Heart left ventricle (tissue), 16 donors: ENCODE measurements around the gene CNTNAP4. TPM values are rescaled to one million over a fixed set of nuclear protein-coding genes. Genes with fewer than 3 reads are reported as not detected.
A peak's percentile ranks its signal among the peaks of the same experiment; 100 is the strongest.

Source experiments
- ATAC-seq, 4 donors: fragments of 200-7000 bp; cut with Tn5 transposase; one replicate each; pipeline ENCODE4 v1.9.1; 2020 to 2022; ENCODE audit warnings: moderate library complexity in 4 of 4, mild to moderate bottlenecking in 3 of 4, moderate number of reproducible peaks in 1 of 4
- DNase-seq, 5 donors: peaks; one replicate each; pipeline ENCODE4 v3.0.0-alpha.2; 2020
- H3K27ac ChIP-seq, 12 donors: fragments of 200-600 bp; sonication (generic) in 4 of 12; one replicate each; pipeline versions ENCODE4 v1.5.0 to v1.8.0; 2016 to 2022; ENCODE audit warnings: mild to moderate bottlenecking in 2 of 12
- H3K27me3 ChIP-seq, 9 donors: fragments of 200-600 bp; sonication (generic) in 2 of 9; one replicate each; pipeline versions ENCODE4 v1.5.1 to v1.8.0; 2016 to 2022; ENCODE audit warnings: mild to moderate bottlenecking in 3 of 9
- H3K36me3 ChIP-seq, 9 donors: fragments of 200-600 bp; sonication (generic) in 2 of 9; one replicate each; pipeline versions ENCODE4 v1.5.0 to v1.8.0; 2018 to 2022; ENCODE audit warnings: mild to moderate bottlenecking in 2 of 9
- H3K4me1 ChIP-seq, 12 donors: fragments of 200-600 bp; sonication (generic) in 4 of 12; one replicate each; pipeline versions ENCODE4 v1.5.0 to v1.8.0; 2016 to 2022; ENCODE audit warnings: mild to moderate bottlenecking in 3 of 12
- H3K4me3 ChIP-seq, 12 donors: fragments of 200-600 bp; sonication (generic) in 4 of 12; one replicate each; pipeline versions ENCODE4 v1.5.0 to v1.8.0; 2017 to 2022; ENCODE audit warnings: mild to moderate bottlenecking in 9 of 12, moderate library complexity in 4 of 12
- H3K9me3 ChIP-seq, 12 donors: fragments of 200-600 bp; sonication (generic) in 4 of 12; one replicate each; pipeline versions ENCODE4 v1.5.0 to v1.8.0; 2016 to 2022; ENCODE audit warnings: mild to moderate bottlenecking in 1 of 12
- CTCF ChIP-seq, 12 donors: fragments of 200-600 bp; sonication (generic) in 4 of 12; IDR thresholded peaks; one replicate each; pipeline versions ENCODE4 v1.5.0 to v1.8.0; 2018 to 2022; ENCODE audit warnings: antibody characterized with exemption in 12 of 12, mild to moderate bottlenecking in 5 of 12
- POLR2A ChIP-seq, 2 donors: fragments of 450-650 bp; IDR thresholded peaks; one replicate each; pipeline ENCODE4 v1.6.1; 2017; ENCODE audit warnings: antibody characterized with exemption in 2 of 2, mild to moderate bottlenecking in 2 of 2, moderate library complexity in 2 of 2
- WGBS, 4 donors: extraction: QIAGEN DNeasy Blood & Tissue Kit in 2 of 4; methylation state at CpG; one replicate each; pipeline versions ENCODE4 v1.1.5 to v1.1.7; 2013 to 2018; 5-methylcytosine and 5-hydroxymethylcytosine counted together
- intact Hi-C, 10 donors: fragments of 100-400 bp; cut with DNase I; formaldehyde crosslinking; loops; one replicate each; pipeline versions ENCODE4 v1.11.1 to v1.14.2; 2022
- long read RNA-seq, 3 donors: library from polyadenylated mRNA; unstranded; transcript quantifications; one replicate each; pipeline ENCODE4 v2.0.0, GENCODE V29; 2020 to 2021
- polyA plus RNA-seq, 2 donors: library from polyadenylated mRNA; stranded (reverse); fragments of 200-250 nt; gene quantifications; one replicate each; pipeline ENCODE4 v1.2.3, GENCODE V29; 2013
- total RNA-seq, 9 donors: library from RNA; depleted of rRNA in 2 of 9; stranded (reverse); fragments of >200 nt in 2 of 9; fragmentation: NEBNext Ultra II Directional in 3 of 9; extraction: Animal tissue kit (Norgen Biotek cat#: 25700) in 3 of 9; gene quantifications; one replicate each; pipeline versions ENCODE4 v1.1.0 to v1.2.4, GENCODE V29; 2016 to 2023
- donor health status: ischemic (EF 13 %, LVEDD 7.1; RV severe dilation, severe dysfunction).
- donor health status: healthy with polysubstance abuse.
- donor health status: DM: no; HTN: yes; CAD: no.
- donor health status: DM: no; HTN: no; CAD: no.
- donor health status: ischemic (EF 25% LVEDD 6.9; RV normal size, moderate dysfunction).
- donor health status: ischemic (EF 25% LVEDD 5.7; RV mildly dilated, moderate dysfunction).
- donor health status: healthy.
- donor health status: DM: yes; HTN: yes; CAD: no.
- donor health status: ischemic (EF 35%, LVEDD 5.7; RV mildly dilated, moderate dysfunction).
- donor health status: nonischemic (EF 11% LVEDD 7.7; RV severe dilation, severe dysfunction).
- donor health status: DM: yes; HTN: yes; CAD: no.
- donor health status: PGD.
- donor health status: ischemic (EF 29% LVEDD 5.4; RV normal size, mild dysfunction).
- donor health status: nonischemic (EF 23%, LVEDD 6.1; RV moderate dilation, normal function).

CNTNAP4 gene
- total RNA-seq (not detected), polyA plus RNA-seq (not detected)
- long read RNA-seq, donor 1, result 0 reads
- long read RNA-seq, donor 2, result 0 reads
- long read RNA-seq, donor 3, result 0 reads

DNA sequence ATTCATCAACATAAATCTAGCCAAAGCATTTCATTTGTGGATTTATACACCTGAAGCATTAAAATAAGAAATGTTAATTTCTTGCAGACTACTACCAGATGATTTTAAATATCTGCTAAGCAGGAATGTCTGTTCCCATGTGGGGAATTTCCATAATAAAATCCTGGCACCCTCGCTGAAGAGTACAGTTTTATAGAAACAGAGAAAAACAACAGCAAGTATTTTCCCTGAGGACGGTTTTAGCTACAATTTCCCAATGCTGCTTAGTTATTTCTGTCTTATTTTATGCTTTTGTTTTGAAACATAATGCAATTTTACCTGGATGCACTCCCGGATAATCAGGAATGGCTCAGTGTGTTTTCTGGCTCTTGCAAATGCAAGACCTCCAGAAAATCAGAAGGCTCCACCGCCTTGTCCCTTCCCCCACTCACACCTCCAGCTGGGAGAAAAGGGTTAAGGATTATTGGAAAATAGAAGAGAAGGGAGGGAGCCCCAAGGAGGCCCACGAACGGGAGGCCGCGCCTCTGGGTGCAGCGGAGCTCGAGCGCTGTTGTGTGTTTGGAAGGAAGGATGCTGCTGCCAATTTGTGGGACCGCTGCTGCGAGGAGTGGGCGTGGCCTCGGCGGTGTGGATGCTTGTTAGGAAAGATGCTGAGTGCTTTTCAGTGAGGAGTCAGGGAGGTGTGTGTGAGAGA, at the start of gene CNTNAP4:
Gene CNTNAP4 (plus strand): TSS at position 657 of the 694 bp plus-strand sequence. CDS start 262 bp downstream, outside the sequence.
- H3K27ac ChIP-seq, result no peak within 1 kb of the TSS
- ATAC-seq, result no peak
- DNase-seq, result peak in 2 of 5 donors; percentile 26 to 29
- 6 to 7% (median 7%) methylated on average over 16 of the region's 16 CpGs for WGBS, 4 donors
- TF ChIP-seq CTCF (IDR thresholded peaks at IDR 0.05) (no peak), POLR2A (IDR thresholded peaks at IDR 0.05) (no peak)
- no peaks in the 10 kb centered on the region for H3K4me1 ChIP-seq
- H3K9me3 ChIP-seq, result peaks cover 0 to 5% (median 0%) of the 10 kb centered on the region in 12 donors
- H3K27me3 ChIP-seq, result peaks cover 0 to 9% (median 0%) of the 10 kb centered on the region in 9 donors
- no peak within 1 kb of the TSS for H3K4me3 ChIP-seq
- intact Hi-C loops, result loop anchor here in 5 of 10 donors (5.0 to 10.0 kb wide), 4 partner anchors 370 to 898 kb away; no protein-coding TSS in a partner anchor
- H3K36me3 ChIP-seq, result no peaks in the 10 kb centered on the region

DNA sequence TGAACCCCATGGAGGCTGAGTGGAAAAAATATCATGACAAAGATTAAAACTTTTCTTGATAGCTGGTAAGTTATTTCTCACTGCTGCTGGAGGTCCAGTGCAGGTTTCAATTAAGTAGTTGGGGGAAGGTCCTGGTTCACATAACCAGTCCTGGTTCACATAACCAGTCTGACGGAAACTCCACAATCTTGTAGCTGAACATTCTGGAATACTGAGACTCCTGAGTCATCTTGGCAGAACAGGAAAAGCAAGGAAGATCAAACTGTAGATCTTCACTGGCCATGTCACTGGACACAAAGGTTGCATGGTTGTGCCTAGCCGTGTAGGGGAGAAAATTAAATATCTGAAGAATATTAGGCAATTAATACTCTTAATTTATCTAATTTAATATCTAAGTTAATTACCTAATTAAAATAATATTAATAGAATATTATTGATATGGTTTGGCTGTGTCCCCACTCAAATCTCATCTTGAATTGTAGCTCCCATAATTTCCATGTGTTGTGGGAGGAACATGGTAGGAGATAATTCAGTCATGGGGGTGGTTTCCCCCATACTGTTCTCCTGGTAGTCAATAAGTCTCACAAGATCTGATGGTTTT, 48.6 kb upstream of the CNTNAP4 start:
- no peak for DNase-seq
- ATAC-seq, result no peak
- Histone ChIP-seq H3K4me3 (no peak overlapping the region), H3K4me1 (no peaks in the 10 kb centered on the region), H3K27me3 (no peaks in the 10 kb centered on the region), H3K9me3 (no peaks in the 10 kb centered on the region), H3K36me3 (no peaks in the 10 kb centered on the region), H3K27ac (no peak overlapping the region)
- no peak for TF ChIP-seq CTCF (IDR thresholded peaks at IDR 0.05)
- TF ChIP-seq POLR2A (IDR thresholded peaks at IDR 0.05), result no peak
- WGBS, 4 donors, result 62 to 81% (median 73%) methylated on average over 2 of the region's 2 CpGs
- intact Hi-C loops, result no loop called here

- Histone ChIP-seq H3K4me3 (no peak overlapping the region), H3K27ac (no peak overlapping the region), H3K9me3 (no peaks in the 10 kb centered on the region), H3K36me3 (no peaks in the 10 kb centered on the region), H3K27me3 (no peaks in the 10 kb centered on the region), H3K4me1 (no peaks in the 10 kb centered on the region)
- TF ChIP-seq POLR2A (IDR thresholded peaks at IDR 0.05) (no peak), CTCF (IDR thresholded peaks at IDR 0.05) (no peak)
- ATAC-seq (no peak), DNase-seq (no peak)
- 64 to 71% (median 66%) methylated on average over 5 of the region's 5 CpGs for WGBS, 4 donors
- intact Hi-C loops, result no loop called here
Measured at GRCh38 chr16:76232704-76233103, 44.5 kb upstream of the CNTNAP4 start.

- no peaks in the 10 kb centered on the region for H3K36me3 ChIP-seq
- no peak overlapping the region for H3K27ac ChIP-seq
- H3K9me3 ChIP-seq, result no peaks in the 10 kb centered on the region
- no peak overlapping the region for H3K4me3 ChIP-seq
- TF ChIP-seq POLR2A (IDR thresholded peaks at IDR 0.05) (no peak), CTCF (IDR thresholded peaks at IDR 0.05) (no peak)
- ATAC-seq (no peak), DNase-seq (peak in 1 of 5 donors; percentile 59)
- no peaks in the 10 kb centered on the region for H3K4me1 ChIP-seq
- WGBS, 4 donors, result 89 to 94% (median 94%) methylated on average over 23 of the region's 23 CpGs
- intact Hi-C loops, result no loop called here
- no peaks in the 10 kb centered on the region for H3K27me3 ChIP-seq
Measured at GRCh38 chr16:76235025-76235424, 42.2 kb upstream of the CNTNAP4 start.
